GM19025 (cell line): ENCODE measurements around the gene SST.
A peak's percentile ranks its signal among the peaks of the same experiment; 100 is the strongest.
"Not testable (repeated sequence)": the region's sequence is repeated elsewhere in the genome, so short reads cannot be mapped to it uniquely, and the experiment has no call there.

ENCODE experiments used
- ATAC-seq: cut with Tn5 transposase; IDR thresholded peaks from one replicate; pipeline ENCODE4 v1.9.1; 2021; ENCODE audit warnings: mild to moderate bottlenecking, low read depth, moderate library complexity; ENCODE audit not compliant: unreplicated experiment

The SST gene

DNA sequence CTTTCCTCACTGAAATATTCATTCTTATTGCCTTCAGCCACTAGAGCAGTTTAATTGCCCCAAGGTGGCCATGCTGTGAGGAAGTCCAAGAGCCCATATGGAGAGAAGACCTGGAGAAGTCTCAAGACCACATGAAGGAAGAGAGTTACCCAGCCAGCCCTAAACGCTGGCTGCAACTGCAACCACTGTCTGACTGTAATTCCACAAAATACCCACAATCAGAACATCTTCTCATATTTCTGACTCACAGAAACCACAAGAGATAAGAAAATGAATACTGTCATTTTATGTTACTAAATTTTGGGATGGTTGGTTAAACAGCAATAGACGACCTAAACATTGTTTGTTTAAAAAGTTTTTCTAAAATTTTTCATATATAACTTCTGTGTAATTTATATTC, 14.7 kb upstream of the SST start:
- ATAC-seq, result no peak

DNA sequence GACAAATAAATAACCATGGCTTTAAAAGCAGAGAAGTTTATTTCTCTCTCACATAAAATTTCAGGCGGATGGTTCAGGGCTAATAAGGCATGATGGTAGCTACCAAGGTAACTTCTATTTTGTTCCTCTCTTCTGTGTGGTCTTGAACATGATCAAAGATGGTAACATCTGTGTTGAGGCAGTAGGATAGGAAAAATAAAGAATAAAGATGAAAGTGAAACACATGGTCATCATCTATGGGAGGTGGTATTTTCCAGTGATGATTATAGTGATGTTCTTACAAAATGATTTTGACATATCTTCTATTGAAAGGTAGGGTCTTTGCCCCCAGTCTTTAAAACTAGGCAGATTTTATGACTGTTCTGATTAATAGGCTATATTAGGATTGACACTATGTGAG, 14.2 kb upstream of the SST start:
- ATAC-seq, result no peak

DNA sequence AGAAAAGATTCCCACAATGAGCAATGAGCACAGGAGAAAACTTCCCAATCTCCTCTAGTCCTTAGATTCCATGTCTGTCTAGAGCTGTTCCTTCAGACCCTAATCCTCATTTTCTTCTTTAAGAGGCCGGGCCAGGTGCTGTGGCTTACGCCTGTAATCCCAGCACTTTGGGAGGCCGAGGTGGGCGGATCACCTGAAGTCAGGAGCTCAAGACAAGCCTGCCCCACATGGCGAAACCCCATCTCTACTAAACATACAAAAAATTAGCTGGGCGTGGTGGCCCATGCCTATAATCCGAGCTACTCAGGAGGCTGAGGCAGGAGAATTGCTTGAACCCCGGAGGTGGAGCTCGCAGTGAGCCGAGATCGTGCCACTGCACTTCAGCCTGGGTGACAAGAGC, 11.6 kb upstream of the SST start:
- not testable (repeated sequence) for ATAC-seq

DNA sequence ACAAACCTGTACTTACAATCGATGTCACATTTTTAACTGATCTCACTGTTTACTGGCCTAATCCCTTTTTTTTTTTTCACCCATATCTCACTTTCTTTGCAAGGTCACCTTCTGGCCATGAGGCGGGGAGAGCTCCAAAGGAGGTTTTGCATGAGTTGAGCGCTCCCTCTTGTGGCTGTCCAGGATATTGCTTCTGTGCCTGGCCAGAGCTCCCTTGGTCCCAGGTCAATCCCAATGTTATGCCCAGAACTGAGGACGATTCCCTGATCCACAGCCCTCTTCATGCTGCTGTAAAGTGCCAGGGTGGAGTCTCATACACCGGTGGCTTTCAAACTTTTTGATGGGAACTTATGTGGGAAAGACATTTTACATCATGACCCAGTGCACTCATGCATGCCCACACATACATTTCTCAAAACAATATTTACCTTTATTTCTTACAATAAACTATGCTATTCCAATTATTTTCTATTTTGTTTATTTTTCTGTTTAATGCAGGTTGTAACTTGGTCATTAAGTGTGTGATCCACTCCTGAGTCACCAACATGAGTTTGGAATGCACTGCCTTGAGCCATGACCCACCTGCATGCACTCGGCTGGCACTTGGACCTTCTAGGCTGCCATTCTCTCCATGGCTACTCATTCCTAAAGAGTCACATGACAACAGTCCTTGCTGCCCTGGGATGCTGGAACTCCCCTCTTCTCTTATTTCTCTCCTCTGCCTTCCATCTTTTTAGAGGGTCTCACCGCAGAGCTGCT, 9.6 kb upstream of the SST start:
- ATAC-seq, result no peak

DNA sequence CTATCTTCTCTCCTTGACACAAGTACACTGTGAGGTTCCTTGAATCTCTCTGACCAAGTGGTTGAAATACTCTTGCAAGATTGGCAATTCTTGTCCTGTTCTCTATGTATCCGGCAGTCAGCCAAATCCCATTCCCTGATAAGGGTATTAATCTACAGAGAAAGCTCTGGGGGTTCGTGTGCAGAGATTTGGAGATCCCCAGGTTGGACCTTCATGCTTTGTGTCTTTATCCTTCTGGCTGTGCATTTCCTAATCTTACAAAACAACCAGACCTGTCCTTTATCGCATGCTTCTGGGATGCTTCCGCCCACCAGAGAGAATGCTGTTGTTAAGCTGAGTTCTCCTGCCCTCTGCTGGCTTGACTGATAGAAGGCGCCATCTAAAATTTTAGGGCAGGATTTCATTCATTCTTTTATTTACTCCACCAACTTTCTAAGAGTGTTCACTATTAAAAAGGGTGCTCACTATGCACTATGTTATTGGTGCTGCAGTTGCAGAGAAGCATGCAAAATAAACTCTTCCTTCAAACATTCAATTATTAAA, 8.6 kb upstream of the SST start:
- no peak for ATAC-seq

DNA sequence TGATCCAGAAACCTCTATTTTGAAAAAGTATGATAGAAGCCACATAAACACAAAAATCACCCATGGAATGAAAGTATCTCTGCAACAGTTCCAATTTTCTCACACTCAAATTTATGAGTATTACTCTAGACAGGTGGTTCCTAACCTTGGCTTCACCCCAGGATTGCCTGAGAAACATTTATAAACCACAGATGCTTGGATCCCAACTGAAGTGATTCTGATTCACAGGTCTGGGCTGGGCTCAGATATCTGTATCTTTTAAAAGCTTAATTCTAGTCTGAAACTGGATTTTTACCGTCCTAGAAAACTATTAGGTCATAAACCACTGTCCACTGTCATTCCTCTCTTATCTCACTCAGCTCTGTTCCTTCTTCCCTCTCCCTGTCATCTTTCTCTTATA, 7.4 kb upstream of the SST start:
- no peak for ATAC-seq

DNA sequence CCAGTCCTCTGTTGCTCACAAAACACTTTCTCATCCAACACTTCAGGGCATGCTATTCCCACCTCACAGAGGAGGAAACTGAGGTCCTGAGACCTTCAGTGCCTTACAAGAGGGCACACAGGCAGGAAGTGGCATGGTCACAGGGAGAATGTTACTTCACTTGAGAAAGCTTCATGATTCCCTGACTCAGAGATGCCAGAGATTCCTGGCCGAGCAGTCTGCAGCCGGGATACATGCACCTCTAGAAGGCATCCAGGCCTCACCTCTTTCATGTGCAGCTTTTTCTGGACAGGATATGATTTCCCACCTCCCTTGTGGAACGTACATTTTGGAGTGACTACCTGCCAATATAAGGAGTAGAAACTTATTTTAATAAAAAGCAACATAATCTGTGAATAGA, 2.8 kb upstream of the SST start:
- ATAC-seq, result no peak

DNA sequence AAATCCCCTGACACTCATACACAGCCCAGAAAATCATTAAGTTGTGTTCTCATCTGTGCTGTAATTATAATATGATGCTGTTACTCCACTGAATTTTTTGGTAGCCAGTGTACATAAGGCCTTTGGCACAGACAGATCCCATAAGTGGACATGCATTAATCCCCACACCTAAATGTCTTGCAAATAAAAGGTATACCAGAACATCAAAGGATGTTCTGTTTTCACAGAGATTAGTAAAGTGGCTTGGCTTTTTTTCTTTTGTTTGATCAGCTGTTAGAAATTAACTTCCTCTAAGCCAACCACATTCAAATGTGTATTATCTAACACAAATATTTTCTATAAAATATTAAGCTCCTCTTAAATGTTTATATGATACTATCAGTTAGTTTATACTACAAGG, 2.7 kb downstream of the SST start:
- ATAC-seq, result no peak

DNA sequence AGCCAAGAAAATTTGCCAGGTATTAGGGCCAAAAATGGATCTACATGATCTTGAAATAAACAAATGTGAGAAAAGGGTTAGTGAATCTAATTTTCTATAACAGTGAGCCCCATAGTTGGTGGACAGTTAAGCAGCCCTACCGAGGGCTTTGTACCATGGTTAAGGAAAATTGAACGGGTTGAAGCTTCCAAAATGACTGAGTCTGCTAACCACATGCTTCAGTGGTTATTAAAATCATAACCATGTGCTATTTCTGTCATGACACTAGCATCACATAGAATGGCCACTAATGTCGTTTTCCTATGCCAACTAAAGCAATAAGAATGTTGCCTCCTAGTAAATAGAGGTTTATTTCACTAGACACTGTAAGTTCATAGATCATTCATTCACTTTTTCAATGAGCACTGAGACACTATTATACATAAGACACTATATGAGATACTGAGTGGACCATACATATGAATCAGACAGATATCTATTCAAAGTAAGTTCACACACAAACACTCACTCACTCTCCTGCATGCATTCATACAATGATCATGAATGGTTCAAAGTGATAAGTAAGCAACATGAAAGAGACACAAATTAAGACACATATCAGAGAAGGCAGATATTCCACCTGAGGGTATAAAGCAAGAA, 4.3 kb downstream of the SST start:
- ATAC-seq, result no peak

DNA sequence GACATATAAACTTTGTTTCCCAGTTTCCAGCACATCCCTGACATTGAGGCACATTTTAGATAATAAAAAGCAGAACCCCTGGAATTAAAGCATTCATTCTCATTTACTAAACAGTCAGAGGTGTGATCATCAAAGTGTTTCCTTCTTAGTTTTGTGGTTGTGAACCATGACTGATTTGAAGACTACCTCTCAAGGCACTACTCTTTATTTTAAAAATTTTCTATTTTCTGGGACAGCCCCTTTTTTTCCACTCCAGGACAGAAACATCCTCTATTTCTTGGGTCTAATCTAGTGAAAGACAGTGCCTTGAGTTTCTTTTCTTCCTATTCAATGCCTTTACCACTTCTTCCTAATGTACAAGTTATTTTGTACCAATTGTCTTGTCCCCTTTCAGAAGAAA, 5.2 kb downstream of the SST start:
- ATAC-seq, result no peak

DNA sequence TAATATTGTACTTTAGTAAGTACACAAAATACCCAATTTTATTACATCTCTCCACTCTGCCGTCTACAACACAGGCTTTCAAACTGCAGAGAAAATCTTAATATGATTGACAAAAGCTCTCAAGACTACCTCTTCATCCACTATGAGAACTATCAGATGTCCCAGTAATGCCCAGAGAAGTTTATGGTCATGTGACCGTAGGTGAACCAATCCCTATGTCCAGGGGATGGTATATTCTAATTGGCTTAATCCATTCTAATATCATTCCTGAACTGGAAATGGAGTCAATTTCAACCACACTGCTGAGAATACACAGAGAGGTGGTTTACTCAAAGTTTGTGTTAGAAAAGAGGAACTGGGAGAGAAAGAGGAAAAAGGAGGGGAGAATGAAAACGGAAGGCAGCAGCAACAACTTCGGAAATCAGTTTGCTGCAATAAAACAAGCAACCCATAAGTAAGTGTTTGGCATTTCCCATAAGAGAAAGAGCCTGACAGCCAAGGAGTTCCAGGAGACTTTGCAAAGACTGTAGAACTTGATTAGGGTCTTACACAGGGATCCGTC, 7.3 kb downstream of the SST start:
- no peak for ATAC-seq

DNA sequence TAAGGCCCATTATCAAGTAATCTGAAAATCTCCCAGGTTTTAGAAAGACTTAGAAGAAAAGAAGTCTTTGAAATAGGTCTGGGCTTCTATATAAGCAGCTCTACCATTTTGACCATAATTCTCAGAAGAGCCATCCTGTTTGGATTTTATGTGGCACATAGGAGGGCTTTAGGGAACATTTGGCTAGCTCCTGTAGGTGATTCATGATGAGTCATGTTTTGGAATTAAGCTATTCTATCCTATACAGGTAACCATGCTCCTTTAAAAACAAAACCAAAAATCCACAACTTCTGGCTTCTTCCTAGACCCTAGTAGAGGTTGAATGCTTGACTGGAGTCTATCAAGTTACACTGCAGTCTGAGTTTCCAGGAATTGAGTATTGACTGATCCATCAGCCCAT, 8.9 kb downstream of the SST start:
- ATAC-seq, result no peak

DNA sequence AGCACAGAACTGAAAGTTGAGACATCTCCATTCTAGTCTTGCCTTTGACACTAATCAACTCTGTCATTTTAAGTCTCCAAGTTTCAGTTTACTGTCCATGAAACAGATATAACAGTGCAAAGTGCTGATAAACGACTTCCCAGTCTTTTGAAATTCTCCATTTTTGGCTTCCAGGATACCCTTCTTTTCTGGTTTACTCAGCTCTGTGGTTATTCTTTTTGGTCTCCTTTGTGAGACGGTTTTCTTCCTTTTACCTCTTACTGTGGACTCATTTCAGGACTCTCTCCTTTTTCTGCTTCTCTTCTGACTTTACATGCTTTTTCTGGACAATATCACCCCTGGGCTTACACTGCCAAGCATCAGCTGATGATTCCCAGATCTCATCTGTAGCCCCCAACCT, 18.9 kb downstream of the SST start:
- ATAC-seq, result no peak

DNA sequence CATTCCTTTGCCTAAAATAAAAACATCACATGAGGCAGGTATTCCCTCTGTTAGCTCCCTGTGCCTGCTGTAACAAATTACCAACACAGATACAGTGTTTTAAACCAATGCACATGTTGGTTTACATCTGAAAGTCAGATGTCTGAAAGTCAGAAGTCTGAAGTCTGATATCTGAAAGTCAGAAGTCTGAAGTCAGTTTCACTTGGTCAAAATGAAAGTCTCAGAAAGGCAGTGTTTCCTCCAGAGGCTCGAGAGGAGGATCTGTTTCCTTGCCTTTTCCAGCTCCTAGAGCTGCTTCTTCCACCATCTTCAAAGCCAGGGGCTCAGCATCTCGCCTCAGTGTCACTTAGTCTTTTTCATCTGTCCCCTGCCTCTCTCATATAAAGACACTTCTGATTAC, 22.0 kb downstream of the SST start:
- ATAC-seq, result peak; percentile 86

DNA sequence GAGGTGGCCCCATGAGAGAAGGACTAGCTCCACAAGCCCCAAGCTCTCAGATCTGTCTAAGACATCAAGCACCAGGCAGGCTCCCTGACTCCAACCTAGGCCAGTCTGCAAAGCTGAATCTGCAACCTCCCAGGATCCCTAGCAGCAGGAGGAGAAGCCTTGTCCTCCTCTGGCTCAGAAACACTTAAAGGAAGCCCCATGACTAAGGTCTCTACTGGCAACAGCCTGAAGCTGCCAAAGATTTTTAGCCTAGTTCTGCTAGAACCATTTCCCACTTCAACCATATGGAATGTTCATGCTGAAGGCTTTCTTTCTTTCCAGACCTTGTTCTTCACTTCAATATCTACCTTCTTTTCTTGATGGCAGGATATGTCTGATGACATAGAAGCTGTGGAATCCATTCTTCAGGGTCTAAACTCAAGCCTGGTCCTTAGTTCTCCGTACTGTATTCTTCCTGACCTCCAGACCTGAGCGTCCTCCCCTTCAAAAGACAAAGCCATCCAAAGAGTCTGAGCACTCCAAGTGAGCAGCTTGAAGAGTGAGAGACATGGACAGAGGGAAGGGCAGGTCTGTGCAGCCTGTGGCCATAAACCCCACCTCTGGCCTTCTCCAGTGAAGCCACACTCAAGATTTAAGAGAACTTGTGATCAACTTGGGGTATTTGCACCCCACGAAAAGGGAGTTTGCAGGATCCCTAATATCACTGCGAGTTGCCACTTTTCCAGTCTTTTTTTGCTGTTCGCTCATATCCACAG, 23.1 kb downstream of the SST start:
- ATAC-seq, result no peak

DNA sequence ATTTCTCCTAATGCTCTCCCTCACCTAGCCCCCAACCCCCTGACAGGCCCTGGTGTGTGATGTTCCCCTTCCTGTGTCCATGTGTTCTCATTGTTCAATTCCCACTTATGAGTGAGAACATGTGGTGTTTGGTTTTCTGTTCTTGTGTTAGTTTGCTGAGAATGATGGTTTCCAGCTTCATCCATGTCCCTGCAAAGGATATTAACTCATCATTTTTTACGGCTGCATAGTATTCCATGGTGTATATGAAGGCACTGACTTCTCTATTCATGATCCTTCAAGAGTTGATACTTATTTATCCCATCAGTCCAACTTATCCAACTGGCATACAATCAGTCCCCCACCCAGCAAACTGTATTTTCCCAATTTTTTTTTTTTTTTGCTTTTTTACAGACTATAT, 24.8 kb downstream of the SST start:
- not testable (repeated sequence) for ATAC-seq

DNA sequence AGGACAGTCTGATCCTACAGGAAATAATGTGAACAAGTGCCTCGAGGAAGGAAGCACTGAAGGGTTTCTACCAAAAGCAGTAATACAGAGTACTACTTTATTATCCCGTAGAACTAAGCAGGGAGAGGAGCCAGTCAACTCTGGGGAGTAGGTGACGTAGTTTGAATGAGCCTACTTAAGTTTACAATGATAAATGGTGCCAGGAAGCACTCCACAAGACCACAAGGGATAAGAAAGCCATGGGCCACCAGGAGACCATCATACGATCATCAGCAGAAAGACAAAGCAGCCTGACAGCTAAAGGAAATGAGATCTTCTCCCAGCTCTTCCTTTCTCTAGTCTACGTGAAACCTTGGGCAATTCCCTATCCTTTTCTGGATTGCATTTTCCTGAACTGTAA, 27.3 kb downstream of the SST start:
- no peak for ATAC-seq

DNA sequence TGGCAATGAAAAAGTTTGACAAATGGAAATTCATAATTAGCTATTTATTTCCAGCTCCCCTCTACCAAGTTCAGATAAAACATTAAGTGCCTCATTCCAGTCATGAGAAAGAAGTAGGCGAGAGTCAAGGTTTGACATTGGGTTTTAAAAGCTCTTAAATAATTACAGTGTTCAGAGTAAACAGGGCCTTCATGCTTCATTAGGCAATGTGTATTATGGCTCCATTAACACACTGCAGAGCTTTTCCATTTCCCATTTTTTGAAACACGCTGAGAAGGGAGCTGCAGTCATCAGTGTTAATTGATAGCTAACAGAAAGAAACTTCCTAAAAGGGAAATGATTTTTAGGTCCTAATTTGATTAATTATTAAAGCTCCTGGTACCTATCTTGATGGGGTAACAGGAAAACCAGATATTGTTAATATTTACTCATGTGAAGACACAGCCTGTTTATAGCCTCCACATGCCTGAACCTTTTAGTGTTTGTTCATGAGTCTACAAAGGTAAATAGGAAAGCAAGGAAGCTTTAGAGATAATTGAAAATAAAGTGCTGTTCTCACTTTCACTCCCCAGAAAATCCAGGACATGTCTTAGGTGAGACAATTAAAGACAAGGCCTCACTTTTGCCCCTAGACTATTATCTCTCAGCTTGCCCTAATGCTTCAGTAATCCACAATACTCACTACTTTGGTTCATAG, 28.7 kb downstream of the SST start:
- ATAC-seq, result no peak

DNA sequence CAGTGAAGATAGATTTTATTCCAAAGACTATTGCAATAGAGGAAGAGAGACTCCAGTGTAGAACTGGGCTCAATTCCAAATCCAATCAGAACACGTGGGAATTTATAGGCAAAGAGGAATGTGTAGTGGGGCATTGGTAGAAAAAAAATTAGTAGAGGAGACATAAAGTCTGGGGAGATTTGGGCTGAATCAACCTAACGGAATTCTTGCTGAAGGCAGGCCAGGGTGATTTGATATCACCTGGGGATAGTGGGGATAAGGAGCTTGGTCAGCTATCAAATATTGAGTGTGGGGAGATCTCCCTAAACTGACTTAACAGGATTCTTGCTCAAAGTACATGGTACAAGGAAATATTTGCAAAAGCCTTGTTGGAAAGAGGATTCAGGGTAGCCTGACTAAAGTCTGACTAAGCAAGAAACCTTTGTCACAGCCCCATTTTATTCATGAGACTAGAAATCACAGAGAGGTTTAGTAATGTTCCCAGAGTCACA, 29.6 kb downstream of the SST start:
- ATAC-seq, result no peak

DNA sequence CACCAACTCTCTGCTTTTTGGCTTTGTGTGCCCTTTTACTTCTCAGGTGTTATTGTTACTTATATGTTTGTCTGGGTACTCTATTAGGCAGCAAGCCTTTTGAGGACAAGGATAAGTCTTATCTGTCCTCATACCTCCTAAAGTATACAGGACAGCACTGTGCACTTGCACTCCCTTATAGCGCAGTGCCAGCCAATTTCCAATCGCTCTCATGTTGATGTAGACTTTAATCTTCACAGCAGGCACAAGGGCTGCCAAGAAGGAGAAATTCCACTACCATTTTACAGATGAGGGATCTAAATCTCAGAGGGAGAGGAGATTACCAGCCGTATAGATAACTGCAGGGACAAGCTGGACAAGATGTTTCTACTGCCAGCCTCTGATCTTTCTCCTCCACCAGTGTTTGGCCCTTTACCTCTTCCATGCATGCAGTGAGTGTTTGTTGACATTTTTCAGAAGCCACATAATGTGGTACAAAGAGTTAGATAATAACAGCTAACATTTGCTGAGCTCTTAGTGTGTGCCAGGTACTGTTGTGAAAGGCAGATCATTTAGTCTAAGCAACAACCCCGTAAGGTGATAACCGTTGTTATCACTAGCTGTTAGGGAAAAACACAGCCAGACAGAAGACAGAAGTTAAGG, 30.1 kb downstream of the SST start:
- no peak for ATAC-seq
